Activated T-cell treated with anti-CD3 and anti-CD28 coated beads, Interleukin-2, amount 50 U/mL, for 24 hours (primary cell): ENCODE results near the gene TTC28.
A peak's percentile ranks its signal among the peaks of the same experiment; 100 is the strongest.
"Not testable (repeated sequence)": the region's sequence is repeated elsewhere in the genome, so short reads cannot be mapped to it uniquely, and the experiment has no call there.

Experiments used
- DNase-seq: peaks from one replicate; pipeline ENCODE4 v3.0.0-alpha.2; 2020
- H3K27ac Mint-ChIP-seq: 2 replicates; pipeline ENCODE4 v1.8.0; 2020; ENCODE audit warnings: mild to moderate bottlenecking, mixed read lengths
- H3K27me3 Mint-ChIP-seq: 2 replicates; pipeline ENCODE4 v1.8.0; 2020; ENCODE audit warnings: mixed read lengths
- H3K36me3 Mint-ChIP-seq: 2 replicates; pipeline ENCODE4 v1.8.0; 2020; ENCODE audit warnings: low read depth, mixed read lengths
- H3K4me1 Mint-ChIP-seq: 2 replicates; pipeline ENCODE4 v1.8.0; 2020; ENCODE audit warnings: low read depth, mixed read lengths
- H3K4me3 Mint-ChIP-seq: 2 replicates; pipeline ENCODE4 v1.8.0; 2020; ENCODE audit warnings: mild to moderate bottlenecking, moderate library complexity, mixed read lengths
- H3K9me3 Mint-ChIP-seq: 2 replicates; pipeline ENCODE4 v1.8.0; 2020; ENCODE audit warnings: mixed read lengths

The TTC28 gene

DNA sequence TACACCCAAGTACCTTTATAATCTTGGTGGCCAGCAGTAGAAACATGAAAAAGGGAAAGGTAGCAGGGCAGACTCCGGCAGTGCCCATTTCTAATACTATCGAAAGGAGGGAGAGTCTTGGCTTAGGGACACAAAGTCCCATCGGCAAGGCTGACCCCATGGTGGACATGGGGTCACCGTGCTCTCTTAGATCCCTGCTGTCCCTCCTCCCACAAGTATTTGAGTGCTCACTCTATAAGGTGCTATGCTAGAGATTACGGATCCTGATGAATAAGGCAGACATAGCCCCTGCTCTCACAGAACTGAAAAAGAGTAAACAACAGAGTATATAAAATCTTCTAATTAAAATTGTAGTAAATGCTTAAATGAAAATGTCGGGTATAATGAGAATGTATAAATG, 588.2 kb downstream of the TTC28 start:
- Mint-ChIP-seq H3K36me3 (no peaks in the 10 kb centered on the region), H3K27ac (no peak overlapping the region), H3K4me3 (no peak overlapping the region), H3K9me3 (no peaks in the 10 kb centered on the region), H3K27me3 (no peaks in the 10 kb centered on the region), H3K4me1 (no peaks in the 10 kb centered on the region)
- DNase-seq: no peak

- not testable (repeated sequence) for H3K27ac Mint-ChIP-seq, H3K9me3 Mint-ChIP-seq, H3K27me3 Mint-ChIP-seq, H3K4me1 Mint-ChIP-seq, H3K36me3 Mint-ChIP-seq, H3K4me3 Mint-ChIP-seq, DNase-seq
Observed at GRCh38 chr22:28089541-28089940, 590.1 kb downstream of the TTC28 start.

GRCh38 chr22:28077166-28077565, 602.5 kb downstream of the TTC28 start:
- Mint-ChIP-seq H3K36me3 (no peaks in the 10 kb centered on the region), H3K27ac (no peak overlapping the region), H3K9me3 (no peaks in the 10 kb centered on the region), H3K4me1 (no peaks in the 10 kb centered on the region), H3K4me3 (no peak overlapping the region), H3K27me3 (peaks cover 1% of the 10 kb centered on the region)
- DNase-seq: no peak

GRCh38 chr22:28075358-28075981, 604.2 kb downstream of the TTC28 start:
- DNase-seq: no peak
- Mint-ChIP-seq H3K36me3 (no peaks in the 10 kb centered on the region), H3K27ac (no peak overlapping the region), H3K27me3 (no peaks in the 10 kb centered on the region), H3K9me3 (no peaks in the 10 kb centered on the region), H3K4me3 (no peak overlapping the region), H3K4me1 (no peaks in the 10 kb centered on the region)

- Mint-ChIP-seq H3K4me1 (no peaks in the 10 kb centered on the region), H3K4me3 (no peak overlapping the region), H3K27me3 (no peaks in the 10 kb centered on the region), H3K27ac (no peak overlapping the region), H3K36me3 (no peaks in the 10 kb centered on the region), H3K9me3 (no peaks in the 10 kb centered on the region)
- no peak for DNase-seq
Observed at GRCh38 chr22:28074526-28074925, 605.1 kb downstream of the TTC28 start.

DNA sequence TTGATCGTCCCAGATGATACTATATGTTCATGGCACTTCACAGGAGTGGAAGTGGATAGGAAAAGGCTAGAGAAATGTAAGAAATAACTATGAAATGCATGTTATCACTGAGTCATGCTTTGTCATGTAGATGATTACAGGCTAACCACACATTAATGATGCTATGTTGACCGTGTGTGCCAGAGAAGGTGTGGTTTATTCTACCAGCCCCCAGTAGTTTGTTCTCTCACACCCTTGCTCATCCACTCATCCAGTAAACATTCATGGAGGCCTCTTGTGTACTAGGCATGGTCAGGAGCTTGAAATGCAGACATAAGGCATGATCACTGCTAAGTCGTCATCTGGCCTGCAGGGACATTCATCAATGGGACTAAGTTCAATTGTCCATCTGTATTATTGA, 607.6 kb downstream of the TTC28 start:
- Mint-ChIP-seq H3K4me1 (no peaks in the 10 kb centered on the region), H3K36me3 (no peaks in the 10 kb centered on the region), H3K27me3 (peaks cover 3% of the 10 kb centered on the region), H3K9me3 (no peaks in the 10 kb centered on the region), H3K27ac (no peak overlapping the region), H3K4me3 (no peak overlapping the region)
- DNase-seq: no peak

DNA sequence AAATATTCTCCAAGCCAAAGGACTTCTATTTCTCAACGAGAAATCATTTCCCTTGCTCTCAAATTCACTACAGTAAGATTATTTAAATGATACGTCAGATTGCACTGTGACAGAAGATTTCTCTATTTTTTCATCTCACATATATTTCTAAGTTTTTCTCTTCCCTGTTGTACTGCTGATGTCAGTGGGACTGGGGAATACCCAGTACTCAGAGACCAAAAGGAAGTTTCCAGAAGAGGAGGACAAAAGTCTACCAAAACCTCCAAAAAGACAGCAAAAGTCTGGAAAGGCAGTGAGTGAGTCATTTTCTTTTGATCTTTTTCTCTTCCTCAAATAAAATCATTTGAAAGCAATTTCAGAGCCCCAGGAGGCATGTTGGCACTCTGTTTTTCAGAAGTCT, 610.8 kb downstream of the TTC28 start:
- Mint-ChIP-seq H3K27me3 (peaks cover 5% of the 10 kb centered on the region), H3K9me3 (no peaks in the 10 kb centered on the region), H3K4me3 (no peak overlapping the region), H3K27ac (no peak overlapping the region), H3K36me3 (no peaks in the 10 kb centered on the region), H3K4me1 (no peaks in the 10 kb centered on the region)
- DNase-seq: no peak

DNA sequence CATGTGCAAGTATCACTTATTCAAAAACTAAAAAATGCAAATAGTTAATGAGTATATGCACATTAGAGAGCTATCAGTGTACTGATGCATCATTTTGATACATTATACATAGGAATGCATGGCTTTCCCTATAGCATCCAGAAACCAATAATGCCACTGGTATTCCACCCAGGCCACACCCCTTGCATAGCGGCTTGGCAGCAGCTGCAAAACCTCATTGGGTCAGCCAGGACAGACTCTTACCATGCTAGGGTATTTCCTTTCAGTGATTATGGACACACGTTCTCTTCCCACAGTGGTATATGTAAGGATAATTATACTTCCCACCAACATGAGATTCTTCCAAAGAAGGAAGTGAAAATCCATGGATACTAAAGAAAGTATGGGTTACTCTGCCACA, 614.7 kb downstream of the TTC28 start:
- Mint-ChIP-seq H3K27me3 (peaks cover 16% of the 10 kb centered on the region), H3K4me3 (no peak overlapping the region), H3K9me3 (peaks cover 5% of the 10 kb centered on the region), H3K27ac (no peak overlapping the region), H3K4me1 (no peaks in the 10 kb centered on the region), H3K36me3 (no peaks in the 10 kb centered on the region)
- no peak for DNase-seq

GRCh38 chr22:28063656-28064055, 616.0 kb downstream of the TTC28 start:
- H3K9me3 Mint-ChIP-seq: peaks cover 5% of the 10 kb centered on the region
- DNase-seq: no peak
- H3K4me3 Mint-ChIP-seq: no peak overlapping the region
- H3K27ac Mint-ChIP-seq: no peak overlapping the region
- peaks cover 16% of the 10 kb centered on the region for H3K27me3 Mint-ChIP-seq
- H3K4me1 Mint-ChIP-seq: no peaks in the 10 kb centered on the region
- H3K36me3 Mint-ChIP-seq: no peaks in the 10 kb centered on the region

DNA sequence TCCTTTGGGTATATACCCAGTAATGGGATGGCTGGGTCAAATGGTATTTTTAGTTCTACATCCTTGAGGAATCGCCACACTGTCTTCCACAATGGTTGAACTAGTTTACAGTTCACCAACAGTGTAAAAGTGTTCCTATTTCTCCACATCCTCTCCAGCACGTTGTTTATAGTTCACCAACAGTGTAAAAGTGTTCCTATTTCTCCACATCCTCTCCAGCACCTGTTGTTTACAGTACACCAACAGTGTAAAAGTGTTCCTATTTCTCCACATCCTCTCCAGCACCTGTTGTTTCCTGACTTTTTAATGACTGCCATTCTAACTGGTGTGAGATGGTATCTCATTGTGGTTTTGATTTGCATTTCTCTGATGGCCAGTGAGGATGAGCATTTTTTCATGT, 619.0 kb downstream of the TTC28 start:
- H3K4me1 Mint-ChIP-seq, H3K27ac Mint-ChIP-seq, H3K36me3 Mint-ChIP-seq, H3K4me3 Mint-ChIP-seq, DNase-seq, H3K9me3 Mint-ChIP-seq: not testable (repeated sequence)
- H3K27me3 Mint-ChIP-seq: peaks cover 13% of the 10 kb centered on the region

DNA sequence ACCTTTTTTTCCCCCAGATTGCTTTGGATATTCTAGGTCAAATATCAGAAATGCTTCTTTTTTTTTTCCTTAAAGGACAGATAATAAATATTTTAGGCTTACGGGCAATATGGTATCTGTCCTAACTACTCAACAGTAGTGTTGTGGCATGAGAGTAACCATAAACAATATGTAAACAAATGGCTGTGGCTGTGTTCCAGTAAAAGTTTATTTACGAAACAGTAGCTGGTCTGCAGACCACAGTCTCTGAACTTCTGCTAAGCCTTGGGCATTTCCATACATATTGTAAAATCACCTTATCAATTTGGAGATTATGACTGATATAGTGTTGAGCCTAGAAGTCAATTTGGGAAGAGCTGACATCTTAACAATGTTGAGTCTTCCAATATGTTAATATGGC, 621.6 kb downstream of the TTC28 start:
- H3K4me3 Mint-ChIP-seq: no peak overlapping the region
- peaks cover 7% of the 10 kb centered on the region for H3K27me3 Mint-ChIP-seq
- H3K36me3 Mint-ChIP-seq: no peaks in the 10 kb centered on the region
- H3K9me3 Mint-ChIP-seq: peaks cover 5% of the 10 kb centered on the region
- DNase-seq: no peak
- H3K4me1 Mint-ChIP-seq: no peaks in the 10 kb centered on the region
- H3K27ac Mint-ChIP-seq: no peak overlapping the region

DNA sequence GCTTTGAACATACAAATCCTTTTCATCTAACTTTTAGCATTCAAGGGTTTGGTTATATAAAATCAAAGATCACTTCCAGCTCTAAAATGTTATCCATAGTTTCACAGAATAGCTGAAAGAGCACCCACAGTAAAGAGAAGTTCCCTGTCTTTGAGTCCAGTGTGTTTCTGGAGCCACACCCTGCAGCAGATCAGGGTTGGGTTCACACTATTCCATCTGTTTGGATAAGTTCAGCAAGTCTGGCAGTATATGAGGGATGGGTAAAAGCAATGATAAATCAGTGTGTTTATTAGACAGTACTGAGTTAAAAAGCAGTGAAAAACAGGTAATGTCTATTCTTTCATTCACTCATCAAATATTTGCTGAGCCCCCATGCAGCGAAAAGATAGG, 624.8 kb downstream of the TTC28 start:
- Mint-ChIP-seq H3K27me3 (no peaks in the 10 kb centered on the region), H3K4me3 (no peak overlapping the region), H3K27ac (no peak overlapping the region), H3K36me3 (no peaks in the 10 kb centered on the region), H3K4me1 (no peaks in the 10 kb centered on the region), H3K9me3 (no peaks in the 10 kb centered on the region)
- no peak for DNase-seq

- Mint-ChIP-seq H3K36me3 (no peaks in the 10 kb centered on the region), H3K27me3 (no peaks in the 10 kb centered on the region), H3K27ac (no peak overlapping the region), H3K4me1 (no peaks in the 10 kb centered on the region), H3K4me3 (no peak overlapping the region), H3K9me3 (no peaks in the 10 kb centered on the region)
- no peak for DNase-seq
Observed at GRCh38 chr22:28053896-28054818, 625.5 kb downstream of the TTC28 start.

DNA sequence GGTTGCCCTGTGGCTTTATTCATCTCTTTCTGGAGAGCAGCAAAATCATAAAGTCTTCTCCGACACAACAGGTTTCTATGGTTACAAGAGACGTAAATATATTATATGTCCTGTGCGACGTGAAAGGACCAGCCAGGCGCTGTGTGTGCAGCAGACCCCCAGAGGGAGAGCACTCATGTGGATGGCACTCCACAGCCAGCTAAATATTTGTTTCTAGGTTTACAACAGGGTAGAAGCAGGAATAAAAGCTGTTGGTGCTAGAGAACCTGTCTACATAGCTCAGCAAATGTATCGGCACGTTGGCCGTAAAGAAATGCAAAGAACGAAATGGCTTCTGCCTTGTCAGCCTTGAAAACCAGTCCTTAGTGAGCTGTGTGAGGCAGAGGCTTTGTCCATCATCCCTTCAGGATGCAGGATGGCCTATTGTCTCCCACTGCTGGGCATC, 626.8 kb downstream of the TTC28 start:
- no peak overlapping the region for H3K27ac Mint-ChIP-seq
- H3K4me1 Mint-ChIP-seq: no peaks in the 10 kb centered on the region
- no peaks in the 10 kb centered on the region for H3K9me3 Mint-ChIP-seq
- H3K4me3 Mint-ChIP-seq: no peak overlapping the region
- DNase-seq: no peak
- no peaks in the 10 kb centered on the region for H3K27me3 Mint-ChIP-seq
- no peaks in the 10 kb centered on the region for H3K36me3 Mint-ChIP-seq

GRCh38 chr22:28051787-28052356, 627.8 kb downstream of the TTC28 start:
- H3K27me3 Mint-ChIP-seq: no peaks in the 10 kb centered on the region
- H3K9me3 Mint-ChIP-seq: no peaks in the 10 kb centered on the region
- H3K4me3 Mint-ChIP-seq: no peak overlapping the region
- no peaks in the 10 kb centered on the region for H3K36me3 Mint-ChIP-seq
- peak; percentile 52 for DNase-seq
- no peak overlapping the region for H3K27ac Mint-ChIP-seq
- no peaks in the 10 kb centered on the region for H3K4me1 Mint-ChIP-seq
